A549 (cell line): ENCODE measurements around the gene PPFIA2. TPM values are rescaled to one million over a fixed set of nuclear protein-coding genes. Genes with fewer than 3 reads are reported as not detected.

Experiments
- ATAC-seq, 2 experiments: fragments of 200-7000 bp in 1 of 2; fragments of >200 bp in 1 of 2; cut with Nextera tagmentation in 1 of 2; cut with Tn5 transposase in 1 of 2; 3 replicates each; pipeline versions ENCODE4 v1.8.0 to v1.9.1; 2018 to 2020; ENCODE audit warnings: mild to moderate bottlenecking in 1 of 2, moderate library complexity in 1 of 2
- CTCF ChIA-PET: fragments of 300-600 bp; sonication (Branson Sonifier 250); formaldehyde crosslinking; extraction: SDS; loops from one replicate; lab custom pipeline; 2021; ENCODE audit warnings: antibody characterized with exemption, inconsistent platforms; lab: Yijun Ruan, JAX
- POLR2A ChIA-PET: fragments of 350-600 bp; formaldehyde crosslinking; extraction: SDS; loops from one replicate; lab custom pipeline; 2021; ENCODE audit warnings: antibody characterized with exemption, inconsistent platforms; lab: Yijun Ruan, JAX
- DNase-seq, 2 experiments: peaks; one replicate each; pipeline versions ENCODE4 v3.0.0 to v3.0.0-alpha.2; 2011 to 2016; ENCODE audit warnings: low read depth in 1 of 2, low spot score in 1 of 2
- FAIRE-seq: peaks from 2 replicates; lab custom pipeline; 2011; peaks lifted over from hg19 to GRCh38; lab: Jason Lieb, UNC
- H3K27ac ChIP-seq, 2 experiments: fragments of >200 bp; sonication (Bioruptor Twin); formaldehyde crosslinking; 3 replicates each; pipeline ENCODE4 v1.5.1; 2016 to 2017
- H3K4me1 ChIP-seq: fragments of >200 bp; sonication (Bioruptor Twin); formaldehyde crosslinking; 3 replicates; pipeline ENCODE4 v1.6.1; 2016
- H3K4me2 ChIP-seq: fragments of >200 bp; sonication (Bioruptor Twin); formaldehyde crosslinking; 3 replicates; pipeline ENCODE4 v1.6.1; 2016
- H3K4me3 ChIP-seq: fragments of >200 bp; sonication (Bioruptor Twin); formaldehyde crosslinking; 3 replicates; pipeline ENCODE4 v1.5.1; 2016
- H3K9me3 ChIP-seq: fragments of >200 bp; sonication (Bioruptor Twin); formaldehyde crosslinking; 3 replicates; pipeline ENCODE4 v1.6.1; 2016
- BHLHE40 ChIP-seq: IDR thresholded peaks from 2 replicates; pipeline ENCODE4 v1.6.1; 2012; ENCODE audit warnings: low read depth, low read length, inconsistent platforms
- CEBPB ChIP-seq, 2 experiments: fragments of >200 bp in 1 of 2; sonication (Bioruptor Twin) in 1 of 2; formaldehyde crosslinking in 1 of 2; IDR thresholded peaks; 2 replicates each; pipeline ENCODE4 v1.6.1; 2012 to 2016
- CHD2 ChIP-seq: fragments of 150-350 bp; IDR thresholded peaks from 2 replicates; pipeline ENCODE4 v1.6.1; 2014; ENCODE audit warnings: low read length; ENCODE audit not compliant: partially characterized antibody
- CHD4 ChIP-seq: fragments of 200-600 bp; sonication (generic); IDR thresholded peaks from 2 replicates; pipeline ENCODE4 v1.6.1; 2016; ENCODE audit warnings: antibody characterized with exemption, mild to moderate bottlenecking, borderline replicate concordance
- EP300 ChIP-seq, 2 experiments: fragments of >200 bp; sonication (Bioruptor Twin); formaldehyde crosslinking; IDR thresholded peaks; 2 replicates in 1 of 2; 3 replicates in 1 of 2; pipeline ENCODE4 v1.6.1; 2016 to 2017
- ESRRA ChIP-seq: fragments of 150-350 bp; IDR thresholded peaks from 2 replicates; pipeline ENCODE4 v1.6.1; 2014; ENCODE audit warnings: mild to moderate bottlenecking, low read length, borderline replicate concordance
- HEYL ChIP-seq: fragments of 250-450 bp; sonication (Bioruptor Pico); IDR thresholded peaks from 2 replicates; pipeline ENCODE4 v1.8.0; 2021; ENCODE audit warnings: mild to moderate bottlenecking, moderate library complexity
- HOXA7 ChIP-seq: fragments of 250-450 bp; sonication (Bioruptor Pico); IDR thresholded peaks from 2 replicates; pipeline ENCODE4 v1.5.0; 2020; ENCODE audit warnings: mild to moderate bottlenecking, moderate library complexity
- HOXB13 ChIP-seq: fragments of 250-450 bp; sonication (Bioruptor Pico); IDR thresholded peaks from 2 replicates; pipeline ENCODE4 v1.5.0; 2020; ENCODE audit warnings: low read depth, mild to moderate bottlenecking, moderate library complexity
- HOXB5 ChIP-seq: fragments of 250-450 bp; sonication (Bioruptor Pico); IDR thresholded peaks from 2 replicates; pipeline ENCODE4 v1.5.0; 2020; ENCODE audit warnings: mild to moderate bottlenecking, moderate library complexity
- JUN ChIP-seq, 2 experiments: fragments of >200 bp; sonication (Bioruptor Twin); formaldehyde crosslinking; IDR thresholded peaks; 2 replicates in 1 of 2; 3 replicates in 1 of 2; pipeline ENCODE4 v1.6.1; 2016 to 2017
- JUNB ChIP-seq: fragments of >200 bp; sonication (Bioruptor Twin); formaldehyde crosslinking; IDR thresholded peaks from 2 replicates; pipeline ENCODE4 v1.6.1; 2016
- MAFK ChIP-seq: fragments of 450-650 bp; IDR thresholded peaks from 2 replicates; pipeline ENCODE4 v1.6.1; 2014; ENCODE audit not compliant: partially characterized antibody
- MAZ ChIP-seq: fragments of 150-350 bp; IDR thresholded peaks from 2 replicates; pipeline ENCODE4 v1.6.1; 2014; ENCODE audit warnings: antibody characterized with exemption, low read depth, low read length, borderline replicate concordance
- MYC ChIP-seq: IDR thresholded peaks from 2 replicates; pipeline ENCODE4 v1.6.1; 2012; ENCODE audit warnings: mild to moderate bottlenecking, inconsistent platforms, low read length, improper control_type of control experiment, borderline replicate concordance
- POLR2A ChIP-seq: IDR thresholded peaks from 2 replicates; pipeline ENCODE4 v1.6.1; 2012; ENCODE audit warnings: mild to moderate bottlenecking, low read length
- RCOR1 ChIP-seq: fragments of 150-350 bp; IDR thresholded peaks from 2 replicates; pipeline ENCODE4 v1.6.1; 2014; ENCODE audit warnings: antibody characterized with exemption, low read length, low read depth
- RFX5 ChIP-seq: fragments of 450-650 bp; IDR thresholded peaks from 2 replicates; pipeline ENCODE4 v1.7.1; 2014; ENCODE audit warnings: antibody characterized with exemption, mild to moderate bottlenecking, moderate library complexity
- TP53 ChIP-seq: fragments of 250-450 bp; sonication (Bioruptor Pico); IDR thresholded peaks from 2 replicates; pipeline ENCODE4 v1.5.0; 2021; ENCODE audit warnings: mild to moderate bottlenecking, moderate library complexity
- ZC3H11A ChIP-seq: fragments of 450-650 bp; IDR thresholded peaks from 2 replicates; pipeline ENCODE4 v1.6.1; 2014; ENCODE audit warnings: antibody characterized with exemption, mild to moderate bottlenecking
- ZSCAN20 ChIP-seq: fragments of 250-450 bp; sonication (Bioruptor Pico); IDR thresholded peaks from 2 replicates; pipeline ENCODE4 v1.8.0; 2022; ENCODE audit warnings: mild to moderate bottlenecking, moderate library complexity
- WGBS: methylation state at CpG from one replicate; pipeline ENCODE4 v1.1.6; 2017; ENCODE audit errors: missing lambda C conversion rate; 5-methylcytosine and 5-hydroxymethylcytosine counted together
- polyA plus RNA-seq, 4 experiments: library from polyadenylated mRNA; depleted of rRNA in 3 of 4; stranded (reverse); fragments of >200 nt; fragmentation: RNase III in 1 of 4; extraction: RNeasy Plus Mini Kit Qiagen cat#74134 plus additional on column Dnase treatment in 1 of 4; gene quantifications; 2 replicates in 3 of 4; 3 replicates in 1 of 4; pipeline ENCODE4 v1.2.3, GENCODE V29; 2011 to 2017
- TF ChIP-seq, protein P1 (sequence below): fragments of >200 bp; sonication (Bioruptor Twin); formaldehyde crosslinking; IDR thresholded peaks from 2 replicates; pipeline ENCODE4 v1.6.1; 2016
- TF ChIP-seq, protein P2 (sequence below): fragments of 450-650 bp; IDR thresholded peaks from 2 replicates; pipeline ENCODE4 v1.6.1; 2014; ENCODE audit warnings: antibody characterized with exemption
- TF ChIP-seq, protein P3 (sequence below): fragments of 150-350 bp; IDR thresholded peaks from 2 replicates; pipeline ENCODE4 v1.6.1; 2014; ENCODE audit warnings: low read depth, mild to moderate bottlenecking, low read length
- TF ChIP-seq, protein P4 (sequence below): IDR thresholded peaks from 2 replicates; pipeline ENCODE4 v1.6.1; 2012

The PPFIA2 gene
- polyA plus RNA-seq, 2 of the 4 experiments (the other 2 are of a cell fraction), result not detected

DNA sequence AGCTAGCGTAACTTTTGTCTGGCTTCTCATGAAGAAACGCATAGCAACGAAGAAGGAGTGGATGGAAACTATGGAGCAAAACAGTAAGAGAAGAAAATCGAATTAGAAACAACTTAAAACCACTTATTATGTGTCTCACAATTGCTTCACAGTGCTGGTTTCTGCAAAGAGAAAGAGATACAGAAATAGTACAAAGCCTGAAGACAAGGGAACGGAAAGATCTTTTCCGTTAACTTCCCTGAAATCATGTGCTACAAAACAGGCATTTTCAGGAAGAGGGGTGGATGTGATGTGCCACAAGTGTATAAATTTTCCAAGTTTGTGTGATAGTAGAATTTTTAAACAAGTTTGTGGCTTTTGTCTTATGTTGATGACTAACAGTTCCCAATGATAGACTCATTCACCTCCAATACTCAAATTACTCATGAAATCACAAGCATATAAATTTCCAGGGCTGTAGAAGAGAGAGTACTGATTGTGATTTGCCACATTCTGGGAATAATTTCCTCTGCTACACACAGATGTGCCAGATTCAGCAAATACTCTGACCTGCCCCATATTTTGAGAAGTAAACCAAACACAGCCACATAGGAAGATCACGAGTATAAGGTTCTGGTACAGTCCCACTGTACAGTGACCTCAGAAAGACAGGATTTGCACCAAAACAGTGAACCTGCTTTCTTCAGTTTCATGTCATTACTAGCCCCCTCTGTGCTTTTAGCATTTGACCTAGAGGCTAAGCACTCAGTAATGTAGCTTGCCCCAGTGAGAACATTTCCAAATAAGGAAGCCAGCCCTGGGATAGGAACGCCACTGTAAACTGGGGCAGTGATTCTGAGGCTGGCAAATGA lies 41.4 kb upstream of the PPFIA2 start:
- 11% methylated on average over 8 of the region's 8 CpGs for WGBS
- no peak for ATAC-seq
- Histone ChIP-seq H3K4me2 (no peak overlapping the region), H3K4me1 (no peaks in the 10 kb centered on the region), H3K9me3 (no peaks in the 10 kb centered on the region), H3K4me3 (no peak overlapping the region), H3K27ac (no peak overlapping the region)
- ChIA-PET CTCF (no interaction called here), POLR2A (no interaction called here)
- DNase-seq, result no peak
- FAIRE-seq, result no peak
- TF ChIP-seq MAFK (no peak), JUN (IDR thresholded peaks at IDR 0.05) (no peak), CHD2 (no peak), BHLHE40 (no peak), MYC (no peak), MAZ (no peak), CHD4 (no peak), HEYL (CRISPR knock-in tag) (no peak), TP53 (CRISPR knock-in tag) (no peak)
- TF ChIP-seq, protein P1, sequence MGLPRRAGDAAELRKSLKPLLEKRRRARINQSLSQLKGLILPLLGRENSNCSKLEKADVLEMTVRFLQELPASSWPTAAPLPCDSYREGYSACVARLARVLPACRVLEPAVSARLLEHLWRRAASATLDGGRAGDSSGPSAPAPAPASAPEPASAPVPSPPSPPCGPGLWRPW, result no peak
- TF ChIP-seq, protein P2, sequence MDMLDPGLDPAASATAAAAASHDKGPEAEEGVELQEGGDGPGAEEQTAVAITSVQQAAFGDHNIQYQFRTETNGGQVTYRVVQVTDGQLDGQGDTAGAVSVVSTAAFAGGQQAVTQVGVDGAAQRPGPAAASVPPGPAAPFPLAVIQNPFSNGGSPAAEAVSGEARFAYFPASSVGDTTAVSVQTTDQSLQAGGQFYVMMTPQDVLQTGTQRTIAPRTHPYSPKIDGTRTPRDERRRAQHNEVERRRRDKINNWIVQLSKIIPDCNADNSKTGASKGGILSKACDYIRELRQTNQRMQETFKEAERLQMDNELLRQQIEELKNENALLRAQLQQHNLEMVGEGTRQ, result no peak
- TF ChIP-seq, protein P3, sequence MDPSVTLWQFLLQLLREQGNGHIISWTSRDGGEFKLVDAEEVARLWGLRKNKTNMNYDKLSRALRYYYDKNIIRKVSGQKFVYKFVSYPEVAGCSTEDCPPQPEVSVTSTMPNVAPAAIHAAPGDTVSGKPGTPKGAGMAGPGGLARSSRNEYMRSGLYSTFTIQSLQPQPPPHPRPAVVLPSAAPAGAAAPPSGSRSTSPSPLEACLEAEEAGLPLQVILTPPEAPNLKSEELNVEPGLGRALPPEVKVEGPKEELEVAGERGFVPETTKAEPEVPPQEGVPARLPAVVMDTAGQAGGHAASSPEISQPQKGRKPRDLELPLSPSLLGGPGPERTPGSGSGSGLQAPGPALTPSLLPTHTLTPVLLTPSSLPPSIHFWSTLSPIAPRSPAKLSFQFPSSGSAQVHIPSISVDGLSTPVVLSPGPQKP, result no peak

DNA sequence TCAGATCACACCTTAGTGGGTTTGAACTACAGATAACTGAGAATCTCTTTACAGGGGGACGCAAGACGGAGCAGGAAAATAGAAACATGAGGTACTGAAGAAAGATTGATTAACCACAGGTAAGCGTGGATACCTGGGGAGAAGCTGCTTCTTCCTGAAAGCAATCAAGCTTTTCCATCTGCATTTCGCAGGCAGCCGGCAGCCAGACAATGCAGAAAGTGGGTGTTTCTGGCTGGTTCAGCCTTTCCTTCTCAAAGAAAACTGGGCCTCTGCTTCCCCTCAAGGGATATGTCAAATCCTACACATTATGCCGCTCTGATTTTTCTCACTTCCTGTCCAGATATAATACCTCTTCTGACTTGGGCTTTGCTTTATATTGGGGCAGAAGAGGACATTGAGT lies 39.1 kb upstream of the PPFIA2 start:
- Histone ChIP-seq H3K4me2 (no peak overlapping the region), H3K27ac (no peak overlapping the region), H3K4me1 (no peaks in the 10 kb centered on the region)
- CTCF ChIA-PET, result no interaction called here
- ATAC-seq, result no peak
- WGBS, result 2% methylated on average over 6 of the region's 6 CpGs
- TF ChIP-seq BHLHE40, result no peak
- no peak for TF ChIP-seq EP300 (IDR thresholded peaks at IDR 0.05)
- no peak for TF ChIP-seq POLR2A
- no peak for TF ChIP-seq RFX5
- TF ChIP-seq HOXB13 (CRISPR knock-in tag), result no peak
- no peak for TF ChIP-seq JUNB
- TF ChIP-seq ESRRA, result no peak
- TF ChIP-seq, protein P4, sequence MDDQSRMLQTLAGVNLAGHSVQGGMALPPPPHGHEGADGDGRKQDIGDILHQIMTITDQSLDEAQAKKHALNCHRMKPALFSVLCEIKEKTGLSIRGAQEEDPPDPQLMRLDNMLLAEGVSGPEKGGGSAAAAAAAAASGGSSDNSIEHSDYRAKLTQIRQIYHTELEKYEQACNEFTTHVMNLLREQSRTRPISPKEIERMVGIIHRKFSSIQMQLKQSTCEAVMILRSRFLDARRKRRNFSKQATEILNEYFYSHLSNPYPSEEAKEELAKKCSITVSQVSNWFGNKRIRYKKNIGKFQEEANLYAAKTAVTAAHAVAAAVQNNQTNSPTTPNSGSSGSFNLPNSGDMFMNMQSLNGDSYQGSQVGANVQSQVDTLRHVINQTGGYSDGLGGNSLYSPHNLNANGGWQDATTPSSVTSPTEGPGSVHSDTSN, result no peak
- no peak for TF ChIP-seq HOXB5 (CRISPR knock-in tag)
- TF ChIP-seq CEBPB (IDR thresholded peaks at IDR 0.05), result no peak
- no peak for TF ChIP-seq CHD4
- no peak for TF ChIP-seq RCOR1
- no peak for TF ChIP-seq ZC3H11A
- no peak for TF ChIP-seq HEYL (CRISPR knock-in tag)
- TF ChIP-seq ZSCAN20, result no peak
- TF ChIP-seq MYC, result no peak
- no peak for TF ChIP-seq HOXA7 (CRISPR knock-in tag)
- no peak for TF ChIP-seq TP53 (CRISPR knock-in tag)
- TF ChIP-seq, all 56 proteins: peak for 0
- H3K9me3 ChIP-seq, result no peaks in the 10 kb centered on the region
- DNase-seq (no peak), FAIRE-seq (no peak)
- POLR2A ChIA-PET, result no interaction called here
- no peak overlapping the region for H3K4me3 ChIP-seq
